HCT116 (cell line): ENCODE data around the gene CYP46A1. TPM values are rescaled to one million over a fixed set of nuclear protein-coding genes. Genes with fewer than 3 reads are reported as not detected.

Experiments
- ATAC-seq: fragments of 200-7000 bp; cut with Tn5 transposase; 2 replicates; pipeline ENCODE4 v1.9.1; 2020; ENCODE audit warnings: mild to moderate bottlenecking, moderate library complexity
- BruUV-seq: library from RNA; stranded (reverse); fragments of 400-500 nt; replicated peaks from 2 replicates; lab custom pipeline; 2021; lab: Mats Ljungman, UMichigan
- CTCF ChIA-PET: fragments of 300-600 bp; sonication (Branson Sonifier 250); formaldehyde crosslinking; loops from one replicate; lab custom pipeline; 2021; ENCODE audit warnings: antibody characterized with exemption; lab: Charles Lee
- POLR2A ChIA-PET: fragments of 300-600, 350-600 bp; sonication (Branson Sonifier 250); formaldehyde crosslinking; loops from one replicate; lab custom pipeline; 2021; ENCODE audit warnings: antibody characterized with exemption; lab: Charles Lee
- RAD21 ChIA-PET, 2 experiments: fragments of 300-600 bp; sonication (Branson Sonifier 250); formaldehyde crosslinking; loops; one replicate each; lab custom pipeline; 2023; ENCODE audit warnings: low total read pairs in 2 of 2; ENCODE audit not compliant: uncharacterized antibody in 2 of 2, unreplicated experiment in 2 of 2, low non-redundant PET in 1 of 2; lab: Charles Lee
- DNase-seq: peaks from one replicate; pipeline ENCODE4 v3.0.0-alpha.2; 2010; ENCODE audit warnings: low read depth, low spot score
- H2AFZ ChIP-seq: fragments of 200-600 bp; shearing (Covaris generic), sonication (generic); 2 replicates; pipeline ENCODE4 v1.6.1; 2017; ENCODE audit warnings: low read depth, mixed run types, mixed read lengths, antibody characterized with exemption, low read length; ENCODE audit not compliant: poor library complexity, severe bottlenecking
- H3K27ac ChIP-seq: 2 replicates; pipeline ENCODE4 v1.5.1; 2012; ENCODE audit warnings: low read depth, low read length
- H3K27me3 ChIP-seq: fragments of 200-600 bp; sonication (generic); 2 replicates; pipeline ENCODE4 v1.6.1; 2016; ENCODE audit warnings: mixed run types, low read length, mixed read lengths; ENCODE audit not compliant: insufficient read depth
- H3K36me3 ChIP-seq, 2 experiments: fragments of 200-500 bp in 1 of 2; fragments of 200-600 bp in 1 of 2; sonication (Bioruptor generic) in 1 of 2; sonication (generic) in 1 of 2; 2 replicates each; pipeline versions ENCODE4 v1.5.1 to v1.6.1; 2014 to 2016; ENCODE audit warnings: low read length in 2 of 2, inconsistent platforms in 1 of 2, mixed read lengths in 1 of 2, mixed run types in 1 of 2; ENCODE audit not compliant: insufficient read depth in 2 of 2, control insufficient read depth in 1 of 2
- H3K4me1 ChIP-seq, 2 experiments: fragments of 200-600 bp in 1 of 2; sonication (generic) in 1 of 2; 2 replicates each; pipeline versions ENCODE4 v1.5.1 to v1.6.1; 2012 to 2017; ENCODE audit warnings: low read length in 2 of 2, inconsistent platforms in 1 of 2, mild to moderate bottlenecking in 1 of 2, mixed read lengths in 1 of 2, mixed run types in 1 of 2, moderate library complexity in 1 of 2; ENCODE audit not compliant: insufficient read depth in 2 of 2, control insufficient read depth in 1 of 2
- H3K4me2 ChIP-seq: fragments of 200-600 bp; sonication (generic); 2 replicates; pipeline ENCODE4 v1.6.1; 2017; ENCODE audit warnings: mixed run types, low read length, mixed read lengths
- H3K4me3 ChIP-seq, 2 experiments: fragments of 200-600 bp in 1 of 2; sonication (generic) in 1 of 2; replicated peaks in 1 of 2; 2 replicates each; pipeline ENCODE4 v1.5.1; 2011 to 2016; ENCODE audit warnings: low read length in 2 of 2, control low read depth in 1 of 2, low read depth in 1 of 2, mild to moderate bottlenecking in 1 of 2, mixed read lengths in 1 of 2, mixed run types in 1 of 2
- H3K79me2 ChIP-seq: fragments of 200-600 bp; sonication (generic); 2 replicates; pipeline ENCODE4 v1.6.1; 2017; ENCODE audit warnings: mild to moderate bottlenecking, mixed run types, low read length, moderate library complexity, mixed read lengths; ENCODE audit not compliant: insufficient read depth
- H3K9ac ChIP-seq: fragments of 200-600 bp; sonication (generic); 2 replicates; pipeline ENCODE4 v1.6.1; 2016; ENCODE audit warnings: low read length, mixed read lengths
- H3K9me2 ChIP-seq: fragments of 200-600 bp; sonication (generic), shearing (Covaris generic); 2 replicates; pipeline ENCODE4 v1.6.1; 2017; ENCODE audit warnings: mixed run types, mild to moderate bottlenecking, moderate library complexity; ENCODE audit not compliant: insufficient read depth
- H3K9me3 ChIP-seq, 2 experiments: fragments of 200-500 bp in 1 of 2; fragments of 200-600 bp in 1 of 2; sonication (Bioruptor generic) in 1 of 2; sonication (generic) in 1 of 2; 2 replicates each; pipeline ENCODE4 v1.6.1; 2014 to 2017; ENCODE audit warnings: low read length in 2 of 2, mixed read lengths in 2 of 2, inconsistent platforms in 1 of 2, low read depth in 1 of 2, mild to moderate bottlenecking in 1 of 2, mixed run types in 1 of 2, moderate library complexity in 1 of 2; ENCODE audit not compliant: control insufficient read depth in 1 of 2, insufficient read depth in 1 of 2
- H4K20me1 ChIP-seq: fragments of 200-600 bp; sonication (generic), shearing (Covaris generic); 2 replicates; pipeline ENCODE4 v1.6.1; 2017; ENCODE audit warnings: mixed run types, mild to moderate bottlenecking, moderate library complexity; ENCODE audit not compliant: insufficient read depth
- CTCF ChIP-seq, 3 experiments: fragments of 200-600 bp in 1 of 3; sonication (generic) in 1 of 3; IDR thresholded peaks in 2 of 3; conservative IDR thresholded peaks in 1 of 3; 2 replicates each; pipeline ENCODE4 v1.5.1; 2012 to 2017; ENCODE audit warnings: low read depth in 2 of 3, low read length in 2 of 3, antibody characterized with exemption in 1 of 3, borderline replicate concordance in 1 of 3, control low read depth in 1 of 3, mild to moderate bottlenecking in 1 of 3, mixed read lengths in 1 of 3, mixed run types in 1 of 3, moderate library complexity in 1 of 3; ENCODE audit not compliant: insufficient read depth in 1 of 3
- EGR1 ChIP-seq: IDR thresholded peaks from 2 replicates; pipeline ENCODE4 v1.6.1; 2012; ENCODE audit warnings: low read depth
- ELF1 ChIP-seq: IDR thresholded peaks from 2 replicates; pipeline ENCODE4 v1.6.1; 2012; ENCODE audit warnings: low read depth, borderline replicate concordance
- EZH2phosphoT487 ChIP-seq: fragments of 200-600 bp; IDR thresholded peaks from 2 replicates; pipeline ENCODE4 v1.6.1; 2018; ENCODE audit warnings: antibody characterized with exemption, borderline replicate concordance
- SP1 ChIP-seq: IDR thresholded peaks from 2 replicates; pipeline ENCODE4 v1.6.1; 2012; ENCODE audit warnings: low read depth
- SRF ChIP-seq: IDR thresholded peaks from 2 replicates; pipeline ENCODE4 v1.6.1; 2012; ENCODE audit warnings: low read depth
- YY1 ChIP-seq: IDR thresholded peaks from 2 replicates; pipeline ENCODE4 v1.6.1; 2011; ENCODE audit warnings: low read length, low read depth, moderate library complexity, mild to moderate bottlenecking; ENCODE audit not compliant: insufficient replicate concordance; ENCODE audit errors: extremely low read depth
- intact Hi-C: fragments of 100-400 bp; cut with micrococcal nuclease; formaldehyde crosslinking; loops from 2 replicates; pipeline ENCODE4 v1.10.0; 2022
- total RNA-seq: library from RNA; stranded (reverse); gene quantifications from one replicate; pipeline ENCODE4 v1.2.1, GENCODE V29; 2021; ENCODE audit not compliant: unreplicated experiment
- TF ChIP-seq, protein P1 (sequence below): IDR thresholded peaks from 2 replicates; pipeline ENCODE4 v1.6.1; 2012; ENCODE audit warnings: low read depth

Gene CYP46A1
- total RNA-seq, 1 experiment from 2014 or later, result 0.76 TPM

- intact Hi-C loops, result no loop called here
- ChIA-PET RAD21 (no interaction called here), POLR2A (no interaction called here), CTCF (no interaction called here)
- Histone ChIP-seq H3K9me3 (peaks cover 0 to 11% of the 10 kb centered on the region in 2 experiments; a peak in 2 of 4 replicates), H3K36me3 (no peaks in the 10 kb centered on the region), H4K20me1 (no peaks in the 10 kb centered on the region), H3K9ac (no peak overlapping the region), H3K27ac (no peak overlapping the region), H3K4me3 (no peak overlapping the region), H3K4me2 (no peak overlapping the region), H3K9me2 (no peaks in the 10 kb centered on the region), H3K79me2 (no peaks in the 10 kb centered on the region), H3K27me3 (no peaks in the 10 kb centered on the region), H3K4me1 (peaks cover 0 to 6% of the 10 kb centered on the region in 2 experiments; a peak in 1 of 4 replicates), H2AFZ (no peak overlapping the region)
- BruUV-seq, result no TSS peak
- TF ChIP-seq, protein P1, sequence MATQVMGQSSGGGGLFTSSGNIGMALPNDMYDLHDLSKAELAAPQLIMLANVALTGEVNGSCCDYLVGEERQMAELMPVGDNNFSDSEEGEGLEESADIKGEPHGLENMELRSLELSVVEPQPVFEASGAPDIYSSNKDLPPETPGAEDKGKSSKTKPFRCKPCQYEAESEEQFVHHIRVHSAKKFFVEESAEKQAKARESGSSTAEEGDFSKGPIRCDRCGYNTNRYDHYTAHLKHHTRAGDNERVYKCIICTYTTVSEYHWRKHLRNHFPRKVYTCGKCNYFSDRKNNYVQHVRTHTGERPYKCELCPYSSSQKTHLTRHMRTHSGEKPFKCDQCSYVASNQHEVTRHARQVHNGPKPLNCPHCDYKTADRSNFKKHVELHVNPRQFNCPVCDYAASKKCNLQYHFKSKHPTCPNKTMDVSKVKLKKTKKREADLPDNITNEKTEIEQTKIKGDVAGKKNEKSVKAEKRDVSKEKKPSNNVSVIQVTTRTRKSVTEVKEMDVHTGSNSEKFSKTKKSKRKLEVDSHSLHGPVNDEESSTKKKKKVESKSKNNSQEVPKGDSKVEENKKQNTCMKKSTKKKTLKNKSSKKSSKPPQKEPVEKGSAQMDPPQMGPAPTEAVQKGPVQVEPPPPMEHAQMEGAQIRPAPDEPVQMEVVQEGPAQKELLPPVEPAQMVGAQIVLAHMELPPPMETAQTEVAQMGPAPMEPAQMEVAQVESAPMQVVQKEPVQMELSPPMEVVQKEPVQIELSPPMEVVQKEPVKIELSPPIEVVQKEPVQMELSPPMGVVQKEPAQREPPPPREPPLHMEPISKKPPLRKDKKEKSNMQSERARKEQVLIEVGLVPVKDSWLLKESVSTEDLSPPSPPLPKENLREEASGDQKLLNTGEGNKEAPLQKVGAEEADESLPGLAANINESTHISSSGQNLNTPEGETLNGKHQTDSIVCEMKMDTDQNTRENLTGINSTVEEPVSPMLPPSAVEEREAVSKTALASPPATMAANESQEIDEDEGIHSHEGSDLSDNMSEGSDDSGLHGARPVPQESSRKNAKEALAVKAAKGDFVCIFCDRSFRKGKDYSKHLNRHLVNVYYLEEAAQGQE, result no peak
- TF ChIP-seq SRF (no peak), ELF1 (no peak), YY1 (no peak), EGR1 (no peak), SP1 (no peak), CTCF (IDR thresholded peaks at IDR 0.05 in 2 of 3, conservative IDR thresholded peaks at IDR 0.05 in 1 of 3; ENCODE audit: borderline replicate concordance in 1 of 3, insufficient read depth in 1 of 3, low read depth in 2 of 3, low read length in 2 of 3) (no peak), EZH2phosphoT487 (no peak)
- no peak for ATAC-seq
- DNase-seq, result no peak
Measured at GRCh38 chr14:99674064-99674650, 9.9 kb upstream of the CYP46A1 start.
